WTC11 (cell line): ENCODE data around the gene UBALD1.
"Not testable (repeated sequence)": the region's sequence is repeated elsewhere in the genome, so short reads cannot be mapped to it uniquely, and the experiment has no call there.

Source experiments
- MLX ChIP-seq: sonication (generic); formaldehyde crosslinking; IDR thresholded peaks from 2 replicates; pipeline ENCODE4 v1.8.1; 2023; ENCODE audit warnings: mild to moderate bottlenecking, missing genetic modification reagents, moderate library complexity
- USF2 ChIP-seq: sonication (generic); formaldehyde crosslinking; IDR thresholded peaks from 2 replicates; pipeline ENCODE4 v1.8.1; 2023; ENCODE audit warnings: mild to moderate bottlenecking, missing genetic modification reagents, moderate library complexity

- not testable (repeated sequence) for TF ChIP-seq MLX
- peak; percentile 85 for TF ChIP-seq USF2 (CRISPR knock-in tag)
These were observed 35.9 kb upstream of the UBALD1 start for GRCh38 chr16:4650443-4651074.
